Stimulated activated naive CD8-positive, alpha-beta T cell treated with anti-CD3 and anti-CD28 coated beads, Interleukin-15, Interleukin-2, amounts not matched to agents 100 ng/mL and 50 ng/mL, for 24 hours (primary cell): ENCODE results near the gene RNU7-1.

ENCODE experiments used
- H3K27ac Mint-ChIP-seq: one replicate; pipeline ENCODE4 v1.8.0; 2021; ENCODE audit warnings: mild to moderate bottlenecking, mixed read lengths
- H3K27me3 Mint-ChIP-seq: one replicate; pipeline ENCODE4 v1.8.0; 2021; ENCODE audit warnings: mixed read lengths
- H3K36me3 Mint-ChIP-seq: one replicate; pipeline ENCODE4 v1.8.0; 2021; ENCODE audit warnings: low read depth, mixed read lengths
- H3K4me1 Mint-ChIP-seq: one replicate; pipeline ENCODE4 v1.8.0; 2021; ENCODE audit warnings: low read depth, mixed read lengths
- H3K4me3 Mint-ChIP-seq: one replicate; pipeline ENCODE4 v1.8.0; 2021; ENCODE audit warnings: mild to moderate bottlenecking, mixed read lengths
- H3K9me3 Mint-ChIP-seq: one replicate; pipeline ENCODE4 v1.8.0; 2021; ENCODE audit warnings: mixed read lengths

RNU7-1 gene

GRCh38 chr12:6941267-6941666 lies 2.3 kb upstream of the RNU7-1 start:
- Mint-ChIP-seq H3K27me3 (peaks cover 4% of the 10 kb centered on the region), H3K27ac (no peak overlapping the region), H3K4me3 (no peak overlapping the region), H3K36me3 (peaks cover 37% of the 10 kb centered on the region), H3K4me1 (peaks cover 60% of the 10 kb centered on the region), H3K9me3 (no peaks in the 10 kb centered on the region)

- Mint-ChIP-seq H3K27me3 (peaks cover 4% of the 10 kb centered on the region), H3K27ac (no peak overlapping the region), H3K36me3 (peaks cover 32% of the 10 kb centered on the region), H3K4me1 (peaks cover 60% of the 10 kb centered on the region), H3K9me3 (no peaks in the 10 kb centered on the region), H3K4me3 (no peak overlapping the region)
Observed at GRCh38 chr12:6941782-6942181, 1.8 kb upstream of the RNU7-1 start.

GRCh38 chr12:6942331-6942665 lies 1.3 kb upstream of the RNU7-1 start:
- peaks cover 63% of the 10 kb centered on the region for H3K4me1 Mint-ChIP-seq
- H3K9me3 Mint-ChIP-seq, result no peaks in the 10 kb centered on the region
- H3K27ac Mint-ChIP-seq, result peak overlapping the region; percentile 99
- no peak overlapping the region for H3K4me3 Mint-ChIP-seq
- H3K36me3 Mint-ChIP-seq, result peaks cover 31% of the 10 kb centered on the region
- peaks cover 4% of the 10 kb centered on the region for H3K27me3 Mint-ChIP-seq

GRCh38 chr12:6943389-6943721 lies 261 bp upstream of the RNU7-1 start:
- Mint-ChIP-seq H3K27me3 (peaks cover 4% of the 10 kb centered on the region), H3K27ac (peak overlapping the region; percentile 99), H3K4me3 (peak overlapping the region; percentile 98), H3K36me3 (peaks cover 31% of the 10 kb centered on the region), H3K9me3 (no peaks in the 10 kb centered on the region), H3K4me1 (peaks cover 68% of the 10 kb centered on the region)

GRCh38 chr12:6944381-6945186 lies 968 bp downstream of the RNU7-1 start:
- Mint-ChIP-seq H3K27ac (peak overlapping the region; percentile 99), H3K4me1 (peaks cover 71% of the 10 kb centered on the region), H3K4me3 (peak overlapping the region; percentile 98), H3K9me3 (no peaks in the 10 kb centered on the region), H3K36me3 (peaks cover 26% of the 10 kb centered on the region), H3K27me3 (peaks cover 4% of the 10 kb centered on the region)

- Mint-ChIP-seq H3K36me3 (peaks cover 23% of the 10 kb centered on the region), H3K4me3 (peak overlapping the region; percentile 98), H3K27me3 (peaks cover 4% of the 10 kb centered on the region), H3K4me1 (peaks cover 81% of the 10 kb centered on the region), H3K27ac (peak overlapping the region; percentile 99), H3K9me3 (no peaks in the 10 kb centered on the region)
Observed at GRCh38 chr12:6945613-6946012, 2.0 kb downstream of the RNU7-1 start.

GRCh38 chr12:6946033-6946919 lies 2.7 kb downstream of the RNU7-1 start:
- H3K27ac Mint-ChIP-seq, result peak overlapping the region; percentile 99
- H3K4me3 Mint-ChIP-seq, result peak overlapping the region; percentile 98
- H3K27me3 Mint-ChIP-seq, result peaks cover 4% of the 10 kb centered on the region
- peaks cover 86% of the 10 kb centered on the region for H3K4me1 Mint-ChIP-seq
- H3K9me3 Mint-ChIP-seq, result no peaks in the 10 kb centered on the region
- H3K36me3 Mint-ChIP-seq, result peaks cover 23% of the 10 kb centered on the region

GRCh38 chr12:6946920-6947374 lies 3.3 kb downstream of the RNU7-1 start:
- H3K36me3 Mint-ChIP-seq, result peaks cover 23% of the 10 kb centered on the region
- peak overlapping the region; percentile 98 for H3K4me3 Mint-ChIP-seq
- peaks cover 4% of the 10 kb centered on the region for H3K27me3 Mint-ChIP-seq
- peaks cover 86% of the 10 kb centered on the region for H3K4me1 Mint-ChIP-seq
- H3K9me3 Mint-ChIP-seq, result no peaks in the 10 kb centered on the region
- peak overlapping the region; percentile 99 for H3K27ac Mint-ChIP-seq

- Mint-ChIP-seq H3K27me3 (peaks cover 4% of the 10 kb centered on the region), H3K4me3 (peak overlapping the region; percentile 98), H3K27ac (peak overlapping the region; percentile 85), H3K36me3 (peaks cover 28% of the 10 kb centered on the region), H3K4me1 (peaks cover 80% of the 10 kb centered on the region), H3K9me3 (no peaks in the 10 kb centered on the region)
Observed at GRCh38 chr12:6947615-6948014, 4.0 kb downstream of the RNU7-1 start.

GRCh38 chr12:6948873-6949594 lies 5.4 kb downstream of the RNU7-1 start:
- H3K4me1 Mint-ChIP-seq, result peaks cover 80% of the 10 kb centered on the region

GRCh38 chr12:6950401-6950801 lies 6.8 kb downstream of the RNU7-1 start:
- H3K9me3 Mint-ChIP-seq, result no peaks in the 10 kb centered on the region
- peak overlapping the region; percentile 98 for H3K4me3 Mint-ChIP-seq

More at GRCh38 chr12:6948873-6949594, 5.4 kb downstream of the RNU7-1 start:
- Mint-ChIP-seq H3K36me3 (peaks cover 38% of the 10 kb centered on the region), H3K27me3 (no peaks in the 10 kb centered on the region), H3K4me3 (peak overlapping the region; percentile 66), H3K27ac (peak overlapping the region; percentile 99), H3K9me3 (no peaks in the 10 kb centered on the region)

GRCh38 chr12:6950811-6951540 lies 7.4 kb downstream of the RNU7-1 start, which contains the start of gene PTPN6:
TSS of gene PTPN6 (plus strand) at chr12:6951356. CDS start at chr12:6951513, 157 bp downstream.
- H3K4me3 Mint-ChIP-seq, result peak within 1 kb of the TSS; percentile 98
- no peaks in the 10 kb centered on the region for H3K9me3 Mint-ChIP-seq
- H3K27ac Mint-ChIP-seq, result peak within 1 kb of the TSS; percentile 99
- no peaks in the 10 kb centered on the region for H3K27me3 Mint-ChIP-seq
- H3K36me3 Mint-ChIP-seq, result peaks cover 46% of the 10 kb centered on the region
- H3K4me1 Mint-ChIP-seq, result peaks cover 81% of the 10 kb centered on the region

More at GRCh38 chr12:6950401-6950801, 6.8 kb downstream of the RNU7-1 start:
- no peaks in the 10 kb centered on the region for H3K27me3 Mint-ChIP-seq
- H3K27ac Mint-ChIP-seq, result peak overlapping the region; percentile 99
- H3K36me3 Mint-ChIP-seq, result peaks cover 46% of the 10 kb centered on the region
- peaks cover 81% of the 10 kb centered on the region for H3K4me1 Mint-ChIP-seq

GRCh38 chr12:6951551-6952120 lies 8.0 kb downstream of the RNU7-1 start:
- Mint-ChIP-seq H3K27ac (peak overlapping the region; percentile 99), H3K36me3 (peaks cover 50% of the 10 kb centered on the region), H3K4me1 (peaks cover 81% of the 10 kb centered on the region), H3K4me3 (peak overlapping the region; percentile 98), H3K27me3 (no peaks in the 10 kb centered on the region), H3K9me3 (no peaks in the 10 kb centered on the region)
